ENCODE measurements around the gene SH2D4B. TPM values are rescaled to one million over a fixed set of nuclear protein-coding genes. Genes with fewer than 3 reads are reported as not detected.

The SH2D4B gene
- polyA plus RNA-seq, 1 experiment, result not detected

- H3K4me3 ChIP-seq (ENCODE audit: low read depth, low read length), result no peak overlapping the region
- H3K36me3 ChIP-seq (ENCODE audit: control insufficient read depth, insufficient read depth, low read length), result no peaks in the 10 kb centered on the region
- H3K27me3 ChIP-seq (ENCODE audit: control insufficient read depth, insufficient read depth, low read length), result no peaks in the 10 kb centered on the region
- no peak for DNase-seq (ENCODE audit: low read depth)
- ChIA-PET CTCF (interaction anchor here (1.2 kb wide), 1 partner anchor 34 kb away, joined by 4 read pairs; no protein-coding TSS in a partner anchor), POLR2A (no interaction called here)
- no peak for TF ChIP-seq CTCF (IDR thresholded peaks at IDR 0.05; ENCODE audit: insufficient read depth, low read depth, low read length)
Observed at GRCh38 chr10:80633383-80633860, 95.7 kb downstream of the SH2D4B start.

- no peaks in the 10 kb centered on the region for H3K36me3 ChIP-seq (ENCODE audit: control insufficient read depth, insufficient read depth, low read length)
- POLR2A ChIA-PET, result no interaction called here
- no peaks in the 10 kb centered on the region for H3K27me3 ChIP-seq (ENCODE audit: control insufficient read depth, insufficient read depth, low read length)
- DNase-seq (ENCODE audit: low read depth), result no peak
- no peak overlapping the region for H3K4me3 ChIP-seq (ENCODE audit: low read depth, low read length)
- no peak for TF ChIP-seq CTCF (IDR thresholded peaks at IDR 0.05; ENCODE audit: insufficient read depth, low read depth, low read length)
- CTCF ChIA-PET, result interaction anchor here (1.2 kb wide), 1 partner anchor 34 kb away, joined by 4 read pairs; no protein-coding TSS in a partner anchor
Observed at GRCh38 chr10:80633910-80634309, 96.2 kb downstream of the SH2D4B start.

DNA sequence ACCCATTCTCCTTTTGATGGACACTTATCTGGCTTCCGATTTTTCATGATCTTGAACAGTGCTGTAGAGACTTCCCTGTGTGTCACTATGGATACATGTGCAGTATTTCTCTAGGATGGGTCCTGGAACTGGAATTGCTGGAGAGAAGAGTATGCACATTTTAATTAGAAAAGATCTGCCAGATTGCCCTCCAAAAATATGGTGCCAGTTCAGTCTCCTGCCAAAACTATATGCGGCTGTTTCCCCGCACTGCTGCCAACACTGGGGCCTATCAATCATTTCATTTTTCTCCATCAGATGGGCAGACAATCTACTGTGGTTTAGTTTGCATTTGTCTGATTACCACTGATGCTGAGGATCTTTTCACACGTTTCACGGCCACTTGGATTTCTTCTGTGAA is 105.0 kb downstream of the SH2D4B start:
- H3K4me3 ChIP-seq (ENCODE audit: low read depth, low read length), result no peak overlapping the region
- no peaks in the 10 kb centered on the region for H3K36me3 ChIP-seq (ENCODE audit: control insufficient read depth, insufficient read depth, low read length)
- no peak for DNase-seq (ENCODE audit: low read depth)
- H3K27me3 ChIP-seq (ENCODE audit: control insufficient read depth, insufficient read depth, low read length), result no peaks in the 10 kb centered on the region
- ChIA-PET POLR2A (no interaction called here), CTCF (no interaction called here)
- no peak for TF ChIP-seq CTCF (IDR thresholded peaks at IDR 0.05; ENCODE audit: insufficient read depth, low read depth, low read length)

- no peaks in the 10 kb centered on the region for H3K27me3 ChIP-seq (ENCODE audit: control insufficient read depth, insufficient read depth, low read length)
- H3K36me3 ChIP-seq (ENCODE audit: control insufficient read depth, insufficient read depth, low read length), result no peaks in the 10 kb centered on the region
- H3K4me3 ChIP-seq (ENCODE audit: low read depth, low read length), result no peak overlapping the region
- DNase-seq (ENCODE audit: low read depth), result no peak
- no peak for TF ChIP-seq CTCF (IDR thresholded peaks at IDR 0.05; ENCODE audit: insufficient read depth, low read depth, low read length)
- CTCF ChIA-PET, result interaction anchor here (1.3 kb wide), 1 partner anchor 15 kb away, joined by 5 read pairs; no protein-coding TSS in a partner anchor
- POLR2A ChIA-PET, result no interaction called here
Observed at GRCh38 chr10:80646366-80646765, 108.7 kb downstream of the SH2D4B start.

DNA sequence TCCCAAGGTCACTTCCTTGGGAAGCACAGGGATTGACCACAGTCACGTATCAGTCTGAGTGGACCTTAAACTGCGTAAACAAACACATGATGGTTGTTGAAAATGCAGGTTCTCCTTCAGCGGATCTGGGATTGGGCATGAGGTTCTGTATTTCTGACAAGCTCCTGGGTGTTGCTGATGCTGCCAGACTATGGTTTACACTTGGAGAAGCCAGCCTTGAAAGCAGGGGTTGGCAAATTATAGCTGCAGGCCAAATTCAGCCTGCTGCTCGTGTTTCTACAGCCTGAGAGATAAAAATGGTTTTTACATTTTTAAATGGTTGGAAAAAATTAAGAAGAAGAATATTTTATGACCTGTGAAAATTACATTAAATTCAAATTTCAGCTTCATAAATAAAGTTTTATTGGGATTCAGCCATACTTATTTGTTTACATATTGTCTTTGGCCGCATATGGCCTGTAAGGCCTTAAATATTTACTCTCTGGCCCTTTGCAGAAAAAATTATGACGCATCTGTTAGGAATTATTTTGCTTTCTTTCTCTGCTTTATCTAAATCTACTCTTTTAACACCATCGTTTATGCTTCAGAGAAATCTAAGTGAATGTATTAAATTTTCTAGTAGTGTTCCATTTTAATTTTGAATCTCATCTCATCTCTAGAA is 109.6 kb downstream of the SH2D4B start:
- ChIA-PET POLR2A (no interaction called here), CTCF (interaction anchor here (1.3 kb wide), 1 partner anchor 14 kb away, joined by 5 read pairs; no protein-coding TSS in a partner anchor)
- H3K4me3 ChIP-seq (ENCODE audit: low read depth, low read length), result no peak overlapping the region
- DNase-seq (ENCODE audit: low read depth), result no peak
- no peak for TF ChIP-seq CTCF (IDR thresholded peaks at IDR 0.05; ENCODE audit: insufficient read depth, low read depth, low read length)
- no peaks in the 10 kb centered on the region for H3K27me3 ChIP-seq (ENCODE audit: control insufficient read depth, insufficient read depth, low read length)
- no peaks in the 10 kb centered on the region for H3K36me3 ChIP-seq (ENCODE audit: control insufficient read depth, insufficient read depth, low read length)

Measured in BJ (cell line).